ENCODE results near the gene MYO3B.

GRCh38 chr2:170155723-170156253, 22.2 kb upstream of the MYO3B start:
- TF ChIP-seq CTCF (IDR thresholded peaks at IDR 0.05; ENCODE audit: low read depth, low read length, poor library complexity, severe bottlenecking): no peak
- no peak for TF ChIP-seq EZH2phosphoT487 (IDR thresholded peaks at IDR 0.05; ENCODE audit: borderline replicate concordance, low read length)

Measured in DOHH2 (cell line).